GM19043 (cell line): ENCODE results near the gene PRR7.

Experiments used
- ATAC-seq: cut with Tn5 transposase; IDR thresholded peaks from one replicate; pipeline ENCODE4 v1.9.1; 2021; ENCODE audit warnings: low read depth; ENCODE audit not compliant: unreplicated experiment

PRR7 gene

GRCh38 chr5:177434942-177435738 is 11.5 kb upstream of the PRR7 start:
- no peak for ATAC-seq

- no peak for ATAC-seq
These were observed 10.6 kb upstream of the PRR7 start for GRCh38 chr5:177435847-177436536.

- no peak for ATAC-seq
These were observed 9.0 kb upstream of the PRR7 start for GRCh38 chr5:177437623-177438022.

GRCh38 chr5:177438468-177438867 is 8.1 kb upstream of the PRR7 start:
- no peak for ATAC-seq

- no peak for ATAC-seq
These were observed 7.0 kb upstream of the PRR7 start for GRCh38 chr5:177439518-177440053.

GRCh38 chr5:177440211-177440989 is 6.2 kb upstream of the PRR7 start:
- ATAC-seq = no peak

- ATAC-seq = no peak
These were observed 5.4 kb upstream of the PRR7 start for GRCh38 chr5:177440990-177441780.

GRCh38 chr5:177442066-177442826 is 4.4 kb upstream of the PRR7 start:
- no peak for ATAC-seq

- no peak for ATAC-seq
These were observed 3.2 kb upstream of the PRR7 start for GRCh38 chr5:177443144-177443983.

- no peak for ATAC-seq
These were observed 2.2 kb upstream of the PRR7 start for GRCh38 chr5:177444106-177445051.

GRCh38 chr5:177445052-177445916 is 1.3 kb upstream of the PRR7 start:
- ATAC-seq = no peak

- no peak for ATAC-seq
These were observed 756 bp upstream of the PRR7 start for GRCh38 chr5:177445917-177446199.

- peak; percentile 36 for ATAC-seq
These were observed 524 bp downstream of the PRR7 start for GRCh38 chr5:177447066-177447610.

- ATAC-seq = no peak
These were observed 1.1 kb downstream of the PRR7 start for GRCh38 chr5:177447611-177448243.

GRCh38 chr5:177448244-177448950 is 1.8 kb downstream of the PRR7 start:
- no peak for ATAC-seq
